Activated CD8-positive, alpha-beta memory T cell treated with anti-CD3 and anti-CD28 coated beads, Interleukin-2, amount 50 U/mL, for 48 hours (primary cell): ENCODE measurements around the gene PLAGL2.
"Not testable (repeated sequence)": the region's sequence is repeated elsewhere in the genome, so short reads cannot be mapped to it uniquely, and the experiment has no call there.

ENCODE experiments used
- DNase-seq: peaks from one replicate; pipeline ENCODE4 v3.0.0-alpha.2; 2020

PLAGL2 gene

GRCh38 chr20:32179515-32179914, 28.0 kb downstream of the PLAGL2 start:
- no peak for DNase-seq

- DNase-seq = not testable (repeated sequence)
Observed at GRCh38 chr20:32177696-32178095, 29.8 kb downstream of the PLAGL2 start.

- no peak for DNase-seq
Observed at GRCh38 chr20:32168184-32168910, 39.2 kb downstream of the PLAGL2 start.

- DNase-seq = no peak
Observed at GRCh38 chr20:32167552-32167951, 40.0 kb downstream of the PLAGL2 start.

GRCh38 chr20:32165836-32166545, 41.6 kb downstream of the PLAGL2 start:
- no peak for DNase-seq

- no peak for DNase-seq
Observed at GRCh38 chr20:32164984-32165735, 42.4 kb downstream of the PLAGL2 start.

GRCh38 chr20:32163951-32164350, 43.6 kb downstream of the PLAGL2 start:
- no peak for DNase-seq

- DNase-seq = no peak
Observed at GRCh38 chr20:32162351-32162750, 45.2 kb downstream of the PLAGL2 start.

GRCh38 chr20:32160341-32160740, 47.2 kb downstream of the PLAGL2 start:
- DNase-seq = no peak

- no peak for DNase-seq
Observed at GRCh38 chr20:32159766-32160221, 47.7 kb downstream of the PLAGL2 start.

- no peak for DNase-seq
Observed at GRCh38 chr20:32158943-32159660, 48.4 kb downstream of the PLAGL2 start.

GRCh38 chr20:32158351-32158750, 49.2 kb downstream of the PLAGL2 start:
- DNase-seq = no peak

- DNase-seq = no peak
Observed at GRCh38 chr20:32157611-32158010, 49.9 kb downstream of the PLAGL2 start.

- no peak for DNase-seq
Observed at GRCh38 chr20:32155017-32155981, 52.2 kb downstream of the PLAGL2 start.

- DNase-seq = no peak
Observed at GRCh38 chr20:32153771-32154170, 53.8 kb downstream of the PLAGL2 start.

- no peak for DNase-seq
Observed at GRCh38 chr20:32153156-32153665, 54.3 kb downstream of the PLAGL2 start.

GRCh38 chr20:32152421-32153155, 55.0 kb downstream of the PLAGL2 start:
- DNase-seq = no peak

GRCh38 chr20:32150291-32150848, 57.2 kb downstream of the PLAGL2 start:
- DNase-seq = no peak

- no peak for DNase-seq
Observed at GRCh38 chr20:32149566-32150170, 57.9 kb downstream of the PLAGL2 start.
